GM12878 (cell line): Measurements from ENCODE around the gene UACA. TPM values are rescaled to one million over a fixed set of nuclear protein-coding genes. Genes with fewer than 3 reads are reported as not detected.

Experiments
- ATAC-seq: fragments of 200-7000 bp; cut with Tn5 transposase; 3 replicates; pipeline ENCODE4 v1.9.1; 2020; ENCODE audit warnings: mild to moderate bottlenecking, moderate library complexity
- BruUV-seq: library from RNA; stranded (reverse); fragments of 400-500 nt; replicated peaks from 2 replicates; lab custom pipeline; 2021; lab: Mats Ljungman, UMichigan
- CTCF ChIA-PET: fragments of 300-600 bp; sonication (Branson Sonifier 250); formaldehyde crosslinking; extraction: SDS; loops from one replicate; lab custom pipeline; 2021; ENCODE audit warnings: inconsistent platforms; lab: Yijun Ruan, JAX
- POLR2A ChIA-PET: fragments of 350-600 bp; formaldehyde crosslinking; extraction: SDS; loops from one replicate; lab custom pipeline; 2021; ENCODE audit warnings: inconsistent platforms; lab: Charles Lee
- RAD21 ChIA-PET: fragments of 300-600 bp; sonication (Branson Sonifier 250); formaldehyde crosslinking; loops from one replicate; lab custom pipeline; 2023; ENCODE audit warnings: antibody characterized with exemption; ENCODE audit not compliant: unreplicated experiment; lab: Charles Lee
- SMC1A ChIA-PET: fragments of 300-600 bp; sonication (Branson Sonifier 250); formaldehyde crosslinking; loops from one replicate; lab custom pipeline; 2023; ENCODE audit not compliant: unreplicated experiment, uncharacterized antibody; lab: Charles Lee
- DNase-seq: peaks from one replicate; pipeline ENCODE4 v3.0.0-alpha.2; 2011; ENCODE audit warnings: low read depth, low spot score
- FAIRE-seq: peaks from 3 replicates; lab custom pipeline; 2011; peaks lifted over from hg19 to GRCh38; lab: Jason Lieb, UNC
- H2AFZ ChIP-seq: 2 replicates; pipeline ENCODE4 v1.6.0; 2011; ENCODE audit warnings: low read depth, low read length, control low read depth; ENCODE audit not compliant: control insufficient read depth
- H3K27ac ChIP-seq: 2 replicates; pipeline ENCODE4 v1.5.1; 2011; ENCODE audit warnings: control low read depth; ENCODE audit not compliant: control insufficient read depth, insufficient read depth
- H3K27me3 ChIP-seq, 2 experiments: replicated peaks in 1 of 2; 2 replicates each; pipeline versions ENCODE4 v1.6.0 to v1.6.1; 2011; ENCODE audit warnings: low read length in 1 of 2; ENCODE audit not compliant: control insufficient read depth in 2 of 2, insufficient read depth in 2 of 2
- H3K36me3 ChIP-seq, 2 experiments: 2 replicates each; pipeline ENCODE4 v1.5.1; 2011; ENCODE audit warnings: low read length in 1 of 2; ENCODE audit not compliant: control insufficient read depth in 2 of 2, insufficient read depth in 2 of 2
- H3K4me1 ChIP-seq: 2 replicates; pipeline ENCODE4 v1.6.1; 2011; ENCODE audit warnings: mild to moderate bottlenecking, low read length, moderate library complexity, mixed read lengths; ENCODE audit not compliant: control insufficient read depth, insufficient read depth
- H3K4me2 ChIP-seq: 2 replicates; pipeline ENCODE4 v1.6.0; 2011; ENCODE audit warnings: control low read depth; ENCODE audit not compliant: control insufficient read depth, insufficient read depth
- H3K4me3 ChIP-seq: fragments of 200-600 bp; sonication (generic); 2 replicates; pipeline ENCODE4 v1.5.1; 2016
- H3K79me2 ChIP-seq: 2 replicates; pipeline ENCODE4 v1.6.0; 2011; ENCODE audit warnings: low read length; ENCODE audit not compliant: control insufficient read depth, insufficient read depth
- H3K9ac ChIP-seq: 2 replicates; pipeline ENCODE4 v1.8.0; 2011; ENCODE audit warnings: low read length, control low read depth, mixed read lengths; ENCODE audit not compliant: control insufficient read depth, insufficient read depth
- H3K9me3 ChIP-seq: replicated peaks from 3 replicates; pipeline ENCODE4 v1.5.1; 2011; ENCODE audit warnings: mild to moderate bottlenecking, low read length; ENCODE audit not compliant: control insufficient read depth, insufficient read depth
- H4K20me1 ChIP-seq: 2 replicates; pipeline ENCODE4 v1.6.0; 2011; ENCODE audit not compliant: control insufficient read depth, insufficient read depth
- EED ChIP-seq: sonication (generic); IDR thresholded peaks from 2 replicates; pipeline ENCODE4 v1.6.1; 2016; ENCODE audit warnings: antibody characterized with exemption, low read depth
- GATAD2B ChIP-seq: fragments of 450-650 bp; conservative IDR thresholded peaks from 2 replicates; pipeline ENCODE4 v1.6.1; 2017; ENCODE audit warnings: low read depth, mild to moderate bottlenecking, moderate library complexity
- NFIC ChIP-seq: IDR thresholded peaks from 2 replicates; pipeline ENCODE4 v1.6.1; 2012; ENCODE audit warnings: low read depth, mild to moderate bottlenecking, inconsistent platforms, low read length, moderate library complexity
- NR2C2 ChIP-seq: IDR thresholded peaks from 2 replicates; pipeline ENCODE4 v1.6.1; 2011; ENCODE audit warnings: borderline replicate concordance, low read depth; ENCODE audit not compliant: control insufficient read depth, insufficient read length
- PAX5 ChIP-seq: IDR thresholded peaks from 2 replicates; pipeline ENCODE4 v1.6.1; 2011; ENCODE audit warnings: low read depth, low read length, borderline replicate concordance
- POLR2AphosphoS2 ChIP-seq: IDR thresholded peaks from 2 replicates; pipeline ENCODE4 v1.6.1; 2011; ENCODE audit warnings: low read depth, mild to moderate bottlenecking, low read length, improper control_type of control experiment, moderate library complexity
- SIX5 ChIP-seq: IDR thresholded peaks from 2 replicates; pipeline ENCODE4 v1.6.1; 2011; ENCODE audit warnings: mild to moderate bottlenecking, low read depth, low read length, moderate library complexity; ENCODE audit not compliant: severe bottlenecking
- SMC3 ChIP-seq: IDR thresholded peaks from 2 replicates; pipeline ENCODE4 v1.6.1; 2011; ENCODE audit warnings: low read length, improper control_type of control experiment, borderline replicate concordance
- SPI1 ChIP-seq: IDR thresholded peaks from 2 replicates; pipeline ENCODE4 v1.6.1; 2011; ENCODE audit warnings: low read depth, mild to moderate bottlenecking, low read length, moderate library complexity, borderline replicate concordance; ENCODE audit not compliant: insufficient read depth
- STAT3 ChIP-seq: IDR thresholded peaks from 2 replicates; pipeline ENCODE4 v1.6.1; 2011; ENCODE audit warnings: low read depth, low read length, improper control_type of control experiment
- SUZ12 ChIP-seq: fragments of 200-600 bp; sonication (generic); IDR thresholded peaks from one replicate; pipeline ENCODE4 v1.6.1; 2018; ENCODE audit warnings: antibody characterized with exemption, mild to moderate bottlenecking; ENCODE audit not compliant: unreplicated experiment
- TAF1 ChIP-seq: IDR thresholded peaks from 2 replicates; pipeline ENCODE4 v1.6.1; 2011; ENCODE audit warnings: mild to moderate bottlenecking, low read depth, low read length, borderline replicate concordance
- YY1 ChIP-seq: IDR thresholded peaks from 2 replicates; pipeline ENCODE4 v1.6.1; 2011; ENCODE audit warnings: low read depth, mild to moderate bottlenecking, low read length
- WGBS: methylation state at CpG from one replicate; pipeline ENCODE4 v1.1.6; 2016; ENCODE audit warnings: low lambda C conversion rate; ENCODE audit not compliant: insufficient replicate concordance, insufficient coverage; ENCODE audit errors: missing lambda C conversion rate; 5-methylcytosine and 5-hydroxymethylcytosine counted together
- in situ Hi-C: fragments of 300-500 bp; cut with MboI; formaldehyde crosslinking; loops from 9 replicates; pipeline ENCODE4 v1.14.3; 2018; ENCODE audit warnings: mixed read lengths
- intact Hi-C: fragments of 100-400 bp; cut with micrococcal nuclease; formaldehyde crosslinking; loops from one replicate; pipeline ENCODE4 v1.14.2; 2022; ENCODE audit not compliant: unreplicated experiment
- polyA plus RNA-seq, 11 experiments: library from polyadenylated mRNA; depleted of rRNA in 4 of 11; unstranded in 6 of 11; stranded (reverse) in 5 of 11; fragments of >200 nt; fragmentation: Nextera tagmentation in 4 of 11; fragmentation: Illumina TruSeq in 1 of 11; extraction: Ambion mirVana in 4 of 11; extraction: Trizol in 1 of 11; gene quantifications; 1 replicate in 1 of 11; 2 replicates in 10 of 11; pipeline versions ENCODE4 v1.2.1 to v1.2.3, GENCODE V29; 2011 to 2016; ENCODE audit warnings: inconsistent platforms in 2 of 11, missing spikeins in 2 of 11, low read depth in 1 of 11
- total RNA-seq, 4 experiments: library from RNA; depleted of rRNA in 3 of 4; stranded (reverse); fragments of >200 nt in 3 of 4; fragmentation: Illumina TruSeq in 1 of 4; extraction: Trizol in 1 of 4; gene quantifications; 2 replicates each; pipeline versions ENCODE4 v1.2.1 to v1.2.3, GENCODE V29; 2013 to 2021
- TF ChIP-seq, protein P1 (sequence below): fragments of 450-650 bp; IDR thresholded peaks from 2 replicates; pipeline ENCODE4 v1.6.1; 2017; ENCODE audit warnings: mild to moderate bottlenecking, moderate library complexity
- TF ChIP-seq, protein P2 (sequence below): IDR thresholded peaks from 2 replicates; pipeline ENCODE4 v1.6.1; 2011; ENCODE audit warnings: borderline replicate concordance, low read depth, mild to moderate bottlenecking, moderate library complexity, low read length; ENCODE audit not compliant: insufficient read depth, poor library complexity, severe bottlenecking
- TF ChIP-seq, protein P3 (sequence below): IDR thresholded peaks from 2 replicates; pipeline ENCODE4 v1.6.1; 2012; ENCODE audit warnings: low read depth, low read length, improper control_type of control experiment

Gene UACA
- total and polyA plus RNA-seq, 10 of the 15 experiments (the other 5 are each of a cell fraction or from before 2014, with no cell fraction given): 0.30 to 4.0 (median 2.0) TPM

DNA sequence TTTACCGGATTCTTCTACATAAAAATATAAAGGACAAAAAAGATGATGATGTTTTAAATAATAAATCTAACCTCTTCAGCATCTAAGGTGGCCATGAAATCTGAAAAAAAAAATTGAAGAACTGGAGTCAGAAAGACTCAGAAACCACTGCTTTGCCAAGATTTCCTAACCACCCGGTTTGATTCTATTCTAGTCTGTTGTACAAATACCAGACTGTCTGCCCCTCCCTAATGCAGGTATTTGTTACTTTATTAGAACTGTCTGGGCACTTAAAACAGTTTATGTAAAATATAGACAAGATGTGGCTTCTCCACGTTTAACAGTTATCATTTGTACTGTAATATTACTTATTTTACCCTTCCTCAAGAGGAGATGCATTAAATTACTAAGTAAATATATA lies 48.8 kb downstream of the UACA start (continued):
- no peak for TF ChIP-seq SUZ12
- TF ChIP-seq, protein P1, sequence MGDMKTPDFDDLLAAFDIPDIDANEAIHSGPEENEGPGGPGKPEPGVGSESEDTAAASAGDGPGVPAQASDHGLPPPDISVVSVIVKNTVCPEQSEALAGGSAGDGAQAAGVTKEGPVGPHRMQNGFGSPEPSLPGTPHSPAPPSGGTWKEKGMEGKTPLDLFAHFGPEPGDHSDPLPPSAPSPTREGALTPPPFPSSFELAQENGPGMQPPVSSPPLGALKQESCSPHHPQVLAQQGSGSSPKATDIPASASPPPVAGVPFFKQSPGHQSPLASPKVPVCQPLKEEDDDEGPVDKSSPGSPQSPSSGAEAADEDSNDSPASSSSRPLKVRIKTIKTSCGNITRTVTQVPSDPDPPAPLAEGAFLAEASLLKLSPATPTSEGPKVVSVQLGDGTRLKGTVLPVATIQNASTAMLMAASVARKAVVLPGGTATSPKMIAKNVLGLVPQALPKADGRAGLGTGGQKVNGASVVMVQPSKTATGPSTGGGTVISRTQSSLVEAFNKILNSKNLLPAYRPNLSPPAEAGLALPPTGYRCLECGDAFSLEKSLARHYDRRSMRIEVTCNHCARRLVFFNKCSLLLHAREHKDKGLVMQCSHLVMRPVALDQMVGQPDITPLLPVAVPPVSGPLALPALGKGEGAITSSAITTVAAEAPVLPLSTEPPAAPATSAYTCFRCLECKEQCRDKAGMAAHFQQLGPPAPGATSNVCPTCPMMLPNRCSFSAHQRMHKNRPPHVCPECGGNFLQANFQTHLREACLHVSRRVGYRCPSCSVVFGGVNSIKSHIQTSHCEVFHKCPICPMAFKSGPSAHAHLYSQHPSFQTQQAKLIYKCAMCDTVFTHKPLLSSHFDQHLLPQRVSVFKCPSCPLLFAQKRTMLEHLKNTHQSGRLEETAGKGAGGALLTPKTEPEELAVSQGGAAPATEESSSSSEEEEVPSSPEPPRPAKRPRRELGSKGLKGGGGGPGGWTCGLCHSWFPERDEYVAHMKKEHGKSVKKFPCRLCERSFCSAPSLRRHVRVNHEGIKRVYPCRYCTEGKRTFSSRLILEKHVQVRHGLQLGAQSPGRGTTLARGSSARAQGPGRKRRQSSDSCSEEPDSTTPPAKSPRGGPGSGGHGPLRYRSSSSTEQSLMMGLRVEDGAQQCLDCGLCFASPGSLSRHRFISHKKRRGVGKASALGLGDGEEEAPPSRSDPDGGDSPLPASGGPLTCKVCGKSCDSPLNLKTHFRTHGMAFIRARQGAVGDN: no peak

DNA sequence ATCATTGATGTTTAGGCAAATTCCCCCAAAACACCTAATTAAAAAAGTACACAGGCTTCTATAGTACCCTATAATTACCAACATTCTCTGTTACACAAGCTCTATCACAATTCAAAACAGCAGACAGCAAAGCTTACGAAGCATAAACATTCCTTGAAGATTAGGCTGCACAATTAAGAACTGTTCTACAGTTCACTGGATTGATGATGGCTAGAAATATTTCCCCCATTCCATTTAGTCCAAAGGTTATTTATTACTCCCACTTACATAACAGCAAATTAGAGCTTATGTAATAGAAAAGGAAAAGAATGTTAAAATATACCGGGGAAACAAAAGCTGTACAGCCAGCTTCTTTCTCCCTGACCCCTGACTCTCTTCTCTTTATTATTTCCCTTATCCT lies 49.3 kb downstream of the UACA start:
- no peaks in the 10 kb centered on the region; a peak in 1 of 4 replicates for H3K27me3 ChIP-seq
- H3K9me3 ChIP-seq: no peaks in the 10 kb centered on the region
- no peak for DNase-seq
- in situ Hi-C loops: no loop called here
- RAD21 ChIA-PET: no interaction called here
- H3K79me2 ChIP-seq: no peaks in the 10 kb centered on the region
- H2AFZ ChIP-seq: no peak overlapping the region
- no peak for FAIRE-seq
- no peak overlapping the region for H3K9ac ChIP-seq
- CTCF ChIA-PET: interaction anchor here (3.3 kb wide), 1 partner anchor 8 kb away, joined by 18 read pairs; no protein-coding TSS in a partner anchor
- no peaks in the 10 kb centered on the region for H3K36me3 ChIP-seq
- H4K20me1 ChIP-seq: no peaks in the 10 kb centered on the region
- no peaks in the 10 kb centered on the region for H3K4me1 ChIP-seq
- H3K4me2 ChIP-seq: no peak overlapping the region
- intact Hi-C loops: no loop called here
- 70% methylated on average over 2 of the region's 2 CpGs for WGBS
- POLR2A ChIA-PET: no interaction called here
- no peak for ATAC-seq
- H3K4me3 ChIP-seq: no peak overlapping the region
- H3K27ac ChIP-seq: no peak overlapping the region
- no TSS peak for BruUV-seq
- SMC1A ChIA-PET: interaction anchor here (2.1 kb wide), 1 partner anchor 32 kb away, joined by 4 read pairs; no protein-coding TSS in a partner anchor
- TF ChIP-seq, protein P2, sequence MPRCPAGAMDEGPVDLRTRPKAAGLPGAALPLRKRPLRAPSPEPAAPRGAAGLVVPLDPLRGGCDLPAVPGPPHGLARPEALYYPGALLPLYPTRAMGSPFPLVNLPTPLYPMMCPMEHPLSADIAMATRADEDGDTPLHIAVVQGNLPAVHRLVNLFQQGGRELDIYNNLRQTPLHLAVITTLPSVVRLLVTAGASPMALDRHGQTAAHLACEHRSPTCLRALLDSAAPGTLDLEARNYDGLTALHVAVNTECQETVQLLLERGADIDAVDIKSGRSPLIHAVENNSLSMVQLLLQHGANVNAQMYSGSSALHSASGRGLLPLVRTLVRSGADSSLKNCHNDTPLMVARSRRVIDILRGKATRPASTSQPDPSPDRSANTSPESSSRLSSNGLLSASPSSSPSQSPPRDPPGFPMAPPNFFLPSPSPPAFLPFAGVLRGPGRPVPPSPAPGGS: no peak
- TF ChIP-seq NFIC: no peak
- TF ChIP-seq SMC3: no peak
- no peak for TF ChIP-seq SPI1
- no peak for TF ChIP-seq TAF1
- no peak for TF ChIP-seq GATAD2B
- TF ChIP-seq, protein P3, sequence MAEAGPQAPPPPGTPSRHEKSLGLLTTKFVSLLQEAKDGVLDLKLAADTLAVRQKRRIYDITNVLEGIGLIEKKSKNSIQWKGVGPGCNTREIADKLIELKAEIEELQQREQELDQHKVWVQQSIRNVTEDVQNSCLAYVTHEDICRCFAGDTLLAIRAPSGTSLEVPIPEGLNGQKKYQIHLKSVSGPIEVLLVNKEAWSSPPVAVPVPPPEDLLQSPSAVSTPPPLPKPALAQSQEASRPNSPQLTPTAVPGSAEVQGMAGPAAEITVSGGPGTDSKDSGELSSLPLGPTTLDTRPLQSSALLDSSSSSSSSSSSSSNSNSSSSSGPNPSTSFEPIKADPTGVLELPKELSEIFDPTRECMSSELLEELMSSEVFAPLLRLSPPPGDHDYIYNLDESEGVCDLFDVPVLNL: no peak
- no peak for TF ChIP-seq SIX5
- TF ChIP-seq YY1: no peak
- no peak for TF ChIP-seq NR2C2
- no peak for TF ChIP-seq POLR2AphosphoS2
- TF ChIP-seq EED: no peak
- TF ChIP-seq PAX5: no peak
- TF ChIP-seq STAT3: no peak
